GM23338 (cell line): ENCODE measurements around the gene ZFYVE28. TPM values are rescaled to one million over a fixed set of nuclear protein-coding genes. Genes with fewer than 3 reads are reported as not detected.

Source experiments
- ATAC-seq: fragments of 200-7000 bp; cut with Tn5 transposase; 3 replicates; pipeline ENCODE4 v1.9.1; 2020
- DNase-seq: peaks from one replicate; pipeline ENCODE4 v3.0.0-alpha.2; 2015; ENCODE audit warnings: low spot score
- H2AFZ ChIP-seq: fragments of 200-600 bp; sonication (generic); 2 replicates; pipeline ENCODE4 v1.8.0; 2016; ENCODE audit warnings: antibody characterized with exemption, mild to moderate bottlenecking, moderate library complexity
- H3F3A ChIP-seq: fragments of 200-600 bp; sonication (generic); replicated peaks from 2 replicates; pipeline ENCODE4 v1.8.0; 2017; ENCODE audit warnings: antibody characterized with exemption, mixed run types, low read depth
- H3K27ac ChIP-seq: fragments of 200-600 bp; sonication (generic); 2 replicates; pipeline ENCODE4 v1.6.1; 2016; ENCODE audit warnings: low read depth
- H3K27me3 ChIP-seq: fragments of 200-600 bp; sonication (generic); 2 replicates; pipeline ENCODE4 v1.8.0; 2016; ENCODE audit warnings: mild to moderate bottlenecking, mixed run types, moderate library complexity; ENCODE audit not compliant: insufficient read depth
- H3K36me3 ChIP-seq: fragments of 200-600 bp; sonication (generic); 2 replicates; pipeline ENCODE4 v1.8.0; 2016; ENCODE audit warnings: mild to moderate bottlenecking; ENCODE audit not compliant: insufficient read depth
- H3K4me1 ChIP-seq: fragments of 200-600 bp; sonication (generic); 2 replicates; pipeline ENCODE4 v1.8.0; 2016; ENCODE audit warnings: mild to moderate bottlenecking, moderate library complexity; ENCODE audit not compliant: insufficient read depth
- H3K4me2 ChIP-seq: fragments of 200-600 bp; sonication (generic); 2 replicates; pipeline ENCODE4 v1.7.1; 2017; ENCODE audit warnings: mixed run types
- H3K4me3 ChIP-seq: fragments of 200-600 bp; sonication (generic); 2 replicates; pipeline ENCODE4 v1.6.1; 2016; ENCODE audit warnings: mixed run types
- H3K79me2 ChIP-seq: fragments of 200-600 bp; sonication (generic); replicated peaks from 2 replicates; pipeline ENCODE4 v1.8.0; 2017; ENCODE audit warnings: mild to moderate bottlenecking; ENCODE audit not compliant: insufficient read depth
- H3K9me2 ChIP-seq: fragments of 200-600 bp; sonication (generic); 2 replicates; pipeline ENCODE4 v1.8.0; 2017; ENCODE audit not compliant: insufficient read depth
- H4K20me1 ChIP-seq: fragments of 200-600 bp; sonication (generic); replicated peaks from 2 replicates; pipeline ENCODE4 v1.8.0; 2017; ENCODE audit warnings: mild to moderate bottlenecking; ENCODE audit not compliant: insufficient read depth
- H3K27ac Mint-ChIP-seq: 2 replicates; pipeline ENCODE4 v1.8.0; 2020; ENCODE audit warnings: inconsistent platforms, mild to moderate bottlenecking, moderate library complexity, mixed read lengths
- H3K27me3 Mint-ChIP-seq: 3 replicates; pipeline ENCODE4 v1.8.0; 2022; ENCODE audit warnings: low read depth, mild to moderate bottlenecking, moderate library complexity, mixed read lengths, inconsistent platforms; ENCODE audit not compliant: insufficient read depth, poor library complexity
- H3K36me3 Mint-ChIP-seq: 3 replicates; pipeline ENCODE4 v1.8.0; 2021; ENCODE audit warnings: low read depth, mild to moderate bottlenecking, inconsistent platforms, moderate library complexity, mixed read lengths
- H3K4me1 Mint-ChIP-seq: 3 replicates; pipeline ENCODE4 v1.8.0; 2020; ENCODE audit warnings: mild to moderate bottlenecking, inconsistent platforms, mixed read lengths
- H3K4me3 Mint-ChIP-seq: 3 replicates; pipeline ENCODE4 v1.8.0; 2021; ENCODE audit warnings: moderate library complexity, mild to moderate bottlenecking, inconsistent platforms, mixed read lengths
- H3K9me3 Mint-ChIP-seq: 3 replicates; pipeline ENCODE4 v1.8.0; 2020; ENCODE audit warnings: moderate library complexity, mild to moderate bottlenecking, inconsistent platforms, mixed read lengths
- CREB1 ChIP-seq: fragments of 250-450 bp; sonication (Bioruptor Pico); IDR thresholded peaks from 2 replicates; pipeline ENCODE4 v1.5.0; 2020; ENCODE audit warnings: low read depth, mild to moderate bottlenecking, moderate library complexity
- ETS1 ChIP-seq: IDR thresholded peaks from 2 replicates; pipeline ENCODE4 v1.6.1; 2016; ENCODE audit warnings: antibody characterized with exemption
- EZH2 ChIP-seq: fragments of 200-600 bp; sonication (generic); IDR thresholded peaks from one replicate; pipeline ENCODE4 v1.8.0; 2017; ENCODE audit warnings: antibody characterized with exemption, mild to moderate bottlenecking, low read depth; ENCODE audit not compliant: unreplicated experiment
- EZH2phosphoT487 ChIP-seq: fragments of 200-600 bp; sonication (generic); IDR thresholded peaks from one replicate; pipeline ENCODE4 v1.8.1; 2018; ENCODE audit warnings: antibody characterized with exemption; ENCODE audit not compliant: unreplicated experiment
- JUNB ChIP-seq: IDR thresholded peaks from one replicate; pipeline ENCODE4 v1.6.1; 2016; ENCODE audit warnings: antibody characterized with exemption; ENCODE audit not compliant: unreplicated experiment
- NANOG ChIP-seq: IDR thresholded peaks from 2 replicates; pipeline ENCODE4 v1.6.1; 2016; ENCODE audit warnings: antibody characterized with exemption, borderline replicate concordance
- POLR2AphosphoS5 ChIP-seq: IDR thresholded peaks from 2 replicates; pipeline ENCODE4 v1.6.1; 2016; ENCODE audit warnings: antibody characterized with exemption, low read depth
- REST ChIP-seq: IDR thresholded peaks from one replicate; pipeline ENCODE4 v1.6.1; 2018; ENCODE audit warnings: antibody characterized with exemption; ENCODE audit not compliant: unreplicated experiment
- STAT1 ChIP-seq: IDR thresholded peaks from one replicate; pipeline ENCODE4 v1.6.1; 2016; ENCODE audit warnings: antibody characterized with exemption; ENCODE audit not compliant: unreplicated experiment
- ZNF114 ChIP-seq: fragments of 250-450 bp; sonication (Bioruptor Pico); IDR thresholded peaks from 2 replicates; pipeline ENCODE4 v1.5.0; 2020; ENCODE audit warnings: mild to moderate bottlenecking, moderate library complexity
- ZNF331 ChIP-seq: fragments of 250-450 bp; sonication (Bioruptor Pico); IDR thresholded peaks from 2 replicates; pipeline ENCODE4 v1.5.0; 2020; ENCODE audit warnings: low read depth, mild to moderate bottlenecking, moderate library complexity
- ZNF462 ChIP-seq: fragments of 250-450 bp; sonication (Bioruptor Pico); IDR thresholded peaks from 2 replicates; pipeline ENCODE4 v1.5.0; 2020; ENCODE audit warnings: mild to moderate bottlenecking, moderate library complexity
- polyA plus RNA-seq: library from polyadenylated mRNA; unstranded; fragments of >200 nt; fragmentation: Nextera tagmentation; extraction: Ambion mirVana; gene quantifications from 2 replicates; pipeline ENCODE4 v1.2.1, GENCODE V29; 2016
- total RNA-seq: library from RNA; depleted of rRNA; stranded (reverse); fragments of >200 nt; shearing (Covaris generic); gene quantifications from 2 replicates; pipeline ENCODE4 v1.2.3, GENCODE V29; 2014
- TF ChIP-seq, protein P1 (sequence below), 2 experiments: fragments of 200-600 bp in 1 of 2; sonication (generic) in 1 of 2; conservative IDR thresholded peaks; 2 replicates each; pipeline versions ENCODE4 v1.5.1 to v1.6.1; 2016 to 2017; ENCODE audit warnings: antibody characterized with exemption in 2 of 2, low read depth in 2 of 2, mild to moderate bottlenecking in 2 of 2, moderate library complexity in 1 of 2

Gene ZFYVE28
- total and polyA plus RNA-seq, 2 experiments from 2014 or later: 2.6 to 4.6 TPM

DNA sequence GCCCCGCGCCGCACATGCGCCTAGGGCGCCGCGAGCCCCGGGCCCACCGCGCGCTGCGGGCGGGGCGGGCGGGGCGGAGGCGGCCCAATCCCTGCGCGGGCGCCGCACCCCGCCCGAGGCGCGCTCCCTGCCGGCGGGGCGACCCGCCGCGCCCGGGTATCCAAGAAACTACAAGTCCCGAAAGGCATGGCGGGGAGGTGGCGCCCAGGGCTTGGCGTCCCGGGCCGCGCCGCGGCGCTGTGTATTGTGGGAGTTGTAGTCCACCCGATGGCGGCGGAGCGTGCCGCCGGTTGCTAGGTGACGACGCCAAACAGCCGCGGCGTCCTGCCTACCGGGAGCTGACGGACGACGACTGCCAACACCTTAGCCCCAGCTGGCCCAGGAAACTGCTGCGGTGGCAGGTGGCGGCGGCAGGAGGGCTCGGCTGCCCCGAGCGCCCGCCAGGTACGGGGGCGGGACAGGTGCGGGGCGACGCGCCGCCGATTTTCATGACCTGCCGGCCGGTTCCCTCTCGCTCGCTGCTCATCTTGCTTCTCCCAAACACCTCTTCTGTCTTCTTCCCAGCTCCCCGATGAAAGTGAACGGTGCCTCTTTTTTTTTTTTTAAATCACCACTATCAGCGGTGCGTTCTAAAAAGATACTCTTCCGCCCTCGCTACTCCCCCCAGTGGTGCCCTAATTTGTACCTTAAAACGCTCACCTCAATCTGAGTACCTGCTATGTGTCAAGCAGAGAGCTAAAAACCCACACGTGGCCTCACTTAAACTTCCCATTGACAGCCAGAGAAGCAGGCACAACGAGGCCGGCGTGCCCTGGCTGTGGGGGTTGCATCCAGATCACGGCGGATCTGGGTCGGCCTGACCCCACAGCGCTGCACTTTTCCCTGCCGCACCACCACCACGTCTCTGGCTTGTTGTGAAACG is 466 bp upstream of the ZFYVE28 start, which contains the start of gene CFAP99:
Gene CFAP99 (plus strand): TSS at position 306 of the 922 bp plus-strand sequence.
- Histone ChIP-seq H3K4me2 (peak within 1 kb of the TSS; percentile 91), H3F3A (peaks cover 9% of the 10 kb centered on the region; the same call in 1 of the 2 replicates), H3K4me1 (peaks cover 42% of the 10 kb centered on the region), H3K36me3 (no peaks in the 10 kb centered on the region), H3K27me3 (peaks cover 74% of the 10 kb centered on the region), H2AFZ (peak within 1 kb of the TSS; percentile 63; the same call in 1 of the 2 replicates), H3K9me2 (no peaks in the 10 kb centered on the region), H3K27ac (no peak within 1 kb of the TSS), H3K79me2 (no peaks in the 10 kb centered on the region), H3K4me3 (peak within 1 kb of the TSS; percentile 71), H4K20me1 (peaks cover 6% of the 10 kb centered on the region)
- Mint-ChIP-seq H3K4me1 (peaks cover 42% of the 10 kb centered on the region), H3K27ac (no peak within 1 kb of the TSS), H3K4me3 (peak within 1 kb of the TSS; percentile 82), H3K27me3 (peaks cover 72% of the 10 kb centered on the region), H3K36me3 (no peaks in the 10 kb centered on the region; the same call in 2 of the 3 replicates), H3K9me3 (no peaks in the 10 kb centered on the region; the same call in 2 of the 3 replicates)
- TF ChIP-seq EZH2phosphoT487 (no peak), EZH2 (peak; percentile 18), POLR2AphosphoS5 (no peak), ZNF462 (CRISPR knock-in tag) (no peak), ETS1 (peak; percentile 99), REST (no peak), STAT1 (no peak), ZNF114 (CRISPR knock-in tag) (no peak), NANOG (no peak), ZNF331 (CRISPR knock-in tag) (no peak), JUNB (no peak), CREB1 (peak; percentile 95)
- TF ChIP-seq, protein P1, sequence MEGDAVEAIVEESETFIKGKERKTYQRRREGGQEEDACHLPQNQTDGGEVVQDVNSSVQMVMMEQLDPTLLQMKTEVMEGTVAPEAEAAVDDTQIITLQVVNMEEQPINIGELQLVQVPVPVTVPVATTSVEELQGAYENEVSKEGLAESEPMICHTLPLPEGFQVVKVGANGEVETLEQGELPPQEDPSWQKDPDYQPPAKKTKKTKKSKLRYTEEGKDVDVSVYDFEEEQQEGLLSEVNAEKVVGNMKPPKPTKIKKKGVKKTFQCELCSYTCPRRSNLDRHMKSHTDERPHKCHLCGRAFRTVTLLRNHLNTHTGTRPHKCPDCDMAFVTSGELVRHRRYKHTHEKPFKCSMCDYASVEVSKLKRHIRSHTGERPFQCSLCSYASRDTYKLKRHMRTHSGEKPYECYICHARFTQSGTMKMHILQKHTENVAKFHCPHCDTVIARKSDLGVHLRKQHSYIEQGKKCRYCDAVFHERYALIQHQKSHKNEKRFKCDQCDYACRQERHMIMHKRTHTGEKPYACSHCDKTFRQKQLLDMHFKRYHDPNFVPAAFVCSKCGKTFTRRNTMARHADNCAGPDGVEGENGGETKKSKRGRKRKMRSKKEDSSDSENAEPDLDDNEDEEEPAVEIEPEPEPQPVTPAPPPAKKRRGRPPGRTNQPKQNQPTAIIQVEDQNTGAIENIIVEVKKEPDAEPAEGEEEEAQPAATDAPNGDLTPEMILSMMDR (conservative IDR thresholded peaks at IDR 0.05; ENCODE audit: low read depth in 2 of 2): peak in 1 of 2 experiments; percentile 30; a peak in 2 of 4 replicates
- ATAC-seq: peak; percentile 62
- DNase-seq: peak; percentile 97
